ENCODE results near the gene AFF1.

DNA sequence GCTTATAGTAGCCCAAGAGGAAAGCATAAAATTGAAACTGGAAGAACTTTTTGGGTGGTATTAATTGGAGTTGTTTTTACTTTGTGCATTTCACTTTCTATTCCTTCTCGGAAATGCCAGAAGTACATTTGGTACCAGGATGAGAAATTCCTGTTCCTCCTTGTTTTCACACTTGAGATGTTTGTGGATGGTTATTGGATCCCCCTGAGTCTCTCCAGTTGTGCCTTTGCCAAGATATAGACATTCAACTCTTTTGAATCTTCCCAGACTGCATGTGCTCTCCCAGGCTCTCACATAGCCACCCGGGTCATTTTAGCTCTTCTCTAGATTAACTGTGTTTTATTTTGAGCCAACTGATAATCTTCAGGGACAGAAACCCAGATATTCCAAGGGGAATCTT lies 120.5 kb downstream of the AFF1 start:
- TF ChIP-seq CTCF (conservative IDR thresholded peaks at IDR 0.05; ENCODE audit: low read length) (no peak), EZH2phosphoT487 (IDR thresholded peaks at IDR 0.05; ENCODE audit: borderline replicate concordance, low read depth, low read length) (no peak)
